ENCODE data around the gene MOSPD2. TPM values are rescaled to one million over a fixed set of nuclear protein-coding genes. Genes with fewer than 3 reads are reported as not detected.

MOSPD2 gene
- total RNA-seq = 1 to 10 TPM; 9.1 to 9.6 TPM

DNA sequence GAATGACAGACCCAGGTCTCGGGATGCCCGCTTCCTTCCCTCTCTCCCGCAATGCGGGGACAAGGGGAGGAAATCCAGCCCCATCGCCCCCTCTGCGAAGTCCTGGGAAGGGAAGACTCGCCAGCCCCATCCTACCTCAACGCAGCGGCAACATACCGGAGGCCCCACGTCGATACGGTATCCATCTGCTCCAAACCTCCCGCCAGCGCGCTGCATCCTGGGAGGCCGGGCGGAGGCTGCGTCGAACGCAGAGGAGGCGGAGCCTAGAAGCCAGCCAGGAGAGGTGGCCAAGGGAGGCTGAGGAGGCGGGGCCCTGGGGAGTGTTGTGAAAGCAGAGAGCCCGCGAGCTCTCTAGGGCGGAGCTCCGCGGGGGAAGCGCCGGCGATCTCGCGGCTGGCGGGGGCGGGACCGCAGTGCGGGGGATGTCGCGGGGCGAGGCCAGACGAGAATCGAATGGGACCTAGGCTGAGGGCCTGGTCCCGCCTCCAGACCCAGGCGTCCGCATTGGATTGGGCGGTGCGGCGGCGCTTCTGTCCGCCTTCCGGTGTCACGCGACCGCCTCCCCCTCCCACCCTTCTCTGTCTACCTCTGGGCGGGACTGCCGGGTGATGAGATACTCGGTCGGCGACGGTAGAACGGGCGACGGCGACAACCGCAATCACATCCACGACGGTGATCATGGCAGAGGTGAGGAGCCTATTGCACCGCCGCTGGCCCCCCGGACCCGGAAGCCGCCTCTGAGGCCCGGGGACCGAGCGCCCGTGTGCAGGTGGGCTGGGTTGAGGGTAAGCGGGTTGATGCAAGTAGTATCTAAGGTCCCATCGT, at the start of gene MOSPD2, which contains the start of gene FANCB:
Gene MOSPD2, plus strand, starts transcription at position 571 of the 825 bp plus-strand sequence. Its CDS starts 108 bp downstream, at position 679.
Gene FANCB, minus strand, starts transcription at position 219 of the 825 bp plus-strand sequence. CDS start 7,559 bp downstream, outside the sequence.
- Mint-ChIP-seq H3K9me3 (no peaks in the 10 kb centered on the region), H3K4me1 (peaks cover 6% of the 10 kb centered on the region), H3K27me3 (no peaks in the 10 kb centered on the region), H3K27ac (peak within 1 kb of the TSS; percentile 82), H3K36me3 (peaks cover 17% of the 10 kb centered on the region), H3K4me3 (peak within 1 kb of the TSS; percentile 83)
- DNase-seq = peak; percentile 93

- Mint-ChIP-seq H3K9me3 (peaks cover 2% of the 10 kb centered on the region), H3K27ac (no peak overlapping the region), H3K4me1 (no peaks in the 10 kb centered on the region), H3K27me3 (peaks cover 14% of the 10 kb centered on the region), H3K36me3 (peaks cover 3% of the 10 kb centered on the region), H3K4me3 (no peak overlapping the region)
- no peak for DNase-seq
Observed at GRCh38 chrX:14825851-14826250, 47.4 kb upstream of the MOSPD2 start.

GRCh38 chrX:14826319-14826718, 46.9 kb upstream of the MOSPD2 start:
- Mint-ChIP-seq H3K4me1 (no peaks in the 10 kb centered on the region), H3K27ac (no peak overlapping the region), H3K27me3 (peaks cover 14% of the 10 kb centered on the region), H3K36me3 (peaks cover 4% of the 10 kb centered on the region), H3K4me3 (no peak overlapping the region), H3K9me3 (peaks cover 2% of the 10 kb centered on the region)
- no peak for DNase-seq

DNA sequence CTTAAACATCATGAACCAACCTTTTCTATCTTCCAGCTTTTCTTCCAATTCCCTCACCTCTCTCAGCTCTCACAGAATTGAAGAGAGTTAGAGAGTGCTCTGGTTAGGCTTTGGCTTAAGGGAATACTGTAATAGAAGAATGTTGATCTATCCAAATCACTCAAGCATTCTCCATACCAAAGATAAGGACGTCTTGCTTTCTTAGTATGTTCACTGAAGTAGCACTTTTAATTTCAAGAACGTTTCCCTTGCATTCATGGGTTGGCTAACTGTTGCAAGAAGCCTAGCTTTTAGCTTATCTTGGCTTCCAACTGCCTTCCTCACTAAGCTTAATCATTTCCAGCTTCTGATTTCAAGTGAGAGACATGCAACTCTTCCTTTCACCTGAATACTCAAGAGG, 43.6 kb upstream of the MOSPD2 start:
- peaks cover 19% of the 10 kb centered on the region for H3K36me3 Mint-ChIP-seq
- no peak overlapping the region for H3K4me3 Mint-ChIP-seq
- peaks cover 2% of the 10 kb centered on the region for H3K9me3 Mint-ChIP-seq
- no peak overlapping the region for H3K27ac Mint-ChIP-seq
- H3K4me1 Mint-ChIP-seq = no peaks in the 10 kb centered on the region
- no peak for DNase-seq
- H3K27me3 Mint-ChIP-seq = peaks cover 14% of the 10 kb centered on the region

DNA sequence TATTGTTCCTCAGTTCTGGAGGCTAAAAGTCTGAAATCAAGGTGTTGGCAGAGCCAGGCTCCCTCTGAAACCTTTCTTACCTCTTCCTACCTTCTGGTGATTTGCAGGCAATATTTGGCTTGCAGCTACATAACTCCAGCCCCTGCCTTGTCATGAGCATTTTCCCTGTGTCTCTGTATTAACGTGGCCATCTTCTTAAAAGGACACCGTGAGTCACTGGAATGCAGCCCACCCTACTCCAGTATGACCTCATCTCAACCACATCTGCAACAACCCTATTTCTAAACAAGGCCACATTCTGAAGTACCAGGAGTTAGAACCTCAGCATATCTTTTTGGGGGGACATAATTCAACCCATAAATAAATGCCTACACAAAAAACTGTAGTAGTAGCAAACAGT, 41.1 kb upstream of the MOSPD2 start:
- no peaks in the 10 kb centered on the region for H3K4me1 Mint-ChIP-seq
- H3K27ac Mint-ChIP-seq = no peak overlapping the region
- no peak for DNase-seq
- peaks cover 37% of the 10 kb centered on the region for H3K36me3 Mint-ChIP-seq
- peaks cover 2% of the 10 kb centered on the region for H3K9me3 Mint-ChIP-seq
- no peaks in the 10 kb centered on the region for H3K27me3 Mint-ChIP-seq
- H3K4me3 Mint-ChIP-seq = no peak overlapping the region

- Mint-ChIP-seq H3K27me3 (no peaks in the 10 kb centered on the region), H3K4me3 (no peak overlapping the region), H3K4me1 (no peaks in the 10 kb centered on the region), H3K36me3 (peaks cover 38% of the 10 kb centered on the region), H3K9me3 (peaks cover 2% of the 10 kb centered on the region), H3K27ac (no peak overlapping the region)
- DNase-seq = no peak
Observed at GRCh38 chrX:14832586-14832985, 40.6 kb upstream of the MOSPD2 start.

GRCh38 chrX:14837155-14837554, 36.1 kb upstream of the MOSPD2 start:
- Mint-ChIP-seq H3K27ac (no peak overlapping the region), H3K36me3 (peaks cover 44% of the 10 kb centered on the region), H3K4me3 (no peak overlapping the region), H3K4me1 (no peaks in the 10 kb centered on the region), H3K27me3 (no peaks in the 10 kb centered on the region), H3K9me3 (no peaks in the 10 kb centered on the region)
- DNase-seq = no peak

GRCh38 chrX:14843666-14844065, 29.6 kb upstream of the MOSPD2 start:
- H3K27me3 Mint-ChIP-seq = no peaks in the 10 kb centered on the region
- no peaks in the 10 kb centered on the region for H3K4me1 Mint-ChIP-seq
- H3K9me3 Mint-ChIP-seq = no peaks in the 10 kb centered on the region
- no peak overlapping the region for H3K4me3 Mint-ChIP-seq
- peaks cover 28% of the 10 kb centered on the region for H3K36me3 Mint-ChIP-seq
- DNase-seq = no peak
- H3K27ac Mint-ChIP-seq = no peak overlapping the region

- Mint-ChIP-seq H3K4me1 (peaks cover 2% of the 10 kb centered on the region), H3K36me3 (peaks cover 28% of the 10 kb centered on the region), H3K4me3 (no peak overlapping the region), H3K27me3 (no peaks in the 10 kb centered on the region), H3K9me3 (no peaks in the 10 kb centered on the region), H3K27ac (no peak overlapping the region)
- DNase-seq = no peak
Observed at GRCh38 chrX:14851526-14851925, 21.7 kb upstream of the MOSPD2 start.

- H3K4me3 Mint-ChIP-seq = no peak overlapping the region
- H3K36me3 Mint-ChIP-seq = peaks cover 30% of the 10 kb centered on the region
- peaks cover 4% of the 10 kb centered on the region for H3K9me3 Mint-ChIP-seq
- H3K27me3 Mint-ChIP-seq = no peaks in the 10 kb centered on the region
- H3K4me1 Mint-ChIP-seq = peaks cover 5% of the 10 kb centered on the region
- H3K27ac Mint-ChIP-seq = no peak overlapping the region
- no peak for DNase-seq
Observed at GRCh38 chrX:14864631-14865030, 8.6 kb upstream of the MOSPD2 start.

DNA sequence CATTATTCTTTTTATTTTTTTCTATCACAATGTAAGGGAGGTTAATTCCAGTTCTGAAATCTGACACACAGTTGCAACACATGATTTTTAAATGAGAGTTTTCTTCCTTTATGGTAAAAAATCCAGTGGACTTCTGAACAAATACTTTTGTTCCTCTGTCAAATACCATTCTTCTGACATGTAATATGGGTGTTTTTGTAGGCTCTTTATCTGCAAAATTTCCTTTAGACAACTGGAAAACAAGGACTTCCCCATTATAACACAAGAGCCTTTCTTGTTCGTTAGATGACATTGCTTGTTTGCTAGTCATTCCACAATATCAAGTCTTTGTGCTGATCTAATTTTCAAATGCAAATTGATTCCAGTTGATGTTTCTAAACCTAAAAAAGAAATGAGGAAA, 8.0 kb upstream of the MOSPD2 start:
- peaks cover 5% of the 10 kb centered on the region for H3K4me1 Mint-ChIP-seq
- no peaks in the 10 kb centered on the region for H3K27me3 Mint-ChIP-seq
- no peak for DNase-seq
- H3K9me3 Mint-ChIP-seq = peaks cover 4% of the 10 kb centered on the region
- no peak overlapping the region for H3K4me3 Mint-ChIP-seq
- peaks cover 30% of the 10 kb centered on the region for H3K36me3 Mint-ChIP-seq
- no peak overlapping the region for H3K27ac Mint-ChIP-seq

DNA sequence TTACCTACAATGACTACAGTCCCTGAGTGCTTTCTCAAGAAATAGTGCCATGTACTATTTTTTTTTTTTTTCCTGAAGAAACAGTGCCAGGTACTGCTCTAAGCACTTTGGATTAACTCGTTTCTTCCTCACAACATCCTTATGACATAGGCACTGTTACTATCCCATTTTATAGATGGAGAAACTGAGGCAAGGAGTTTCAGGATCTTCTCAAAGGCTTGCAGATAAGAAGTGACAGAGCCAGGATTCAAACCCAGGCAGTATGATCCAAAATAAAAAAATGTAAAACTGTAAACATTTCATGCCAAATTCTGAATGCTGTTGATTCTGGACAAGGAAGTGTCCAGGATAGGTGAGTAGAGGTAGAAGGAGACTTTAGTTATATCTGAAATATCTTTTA, 1.5 kb upstream of the MOSPD2 start:
- no peak for DNase-seq
- Mint-ChIP-seq H3K4me1 (peaks cover 9% of the 10 kb centered on the region), H3K9me3 (peaks cover 4% of the 10 kb centered on the region), H3K27me3 (no peaks in the 10 kb centered on the region), H3K36me3 (peaks cover 25% of the 10 kb centered on the region), H3K27ac (no peak overlapping the region), H3K4me3 (peak overlapping the region; percentile 78)

DNA sequence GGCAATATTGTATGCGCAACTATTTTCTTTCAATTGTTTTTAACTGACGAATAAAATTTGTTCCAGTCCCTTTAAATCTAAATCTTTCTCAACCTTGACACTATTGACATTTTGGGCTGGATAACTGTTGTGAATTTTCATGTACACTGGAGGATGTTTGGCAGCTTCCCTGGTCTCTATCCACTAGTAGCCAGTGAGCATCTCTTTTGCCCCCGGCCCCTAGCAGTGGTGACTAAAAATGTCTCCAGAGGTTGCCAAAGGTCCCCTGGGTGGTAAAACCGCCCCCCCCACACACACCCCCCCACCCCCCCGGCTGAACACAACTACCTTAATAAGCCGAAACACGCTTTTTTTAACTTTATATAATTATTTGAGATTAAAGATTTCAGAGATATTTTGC, 866 bp upstream of the MOSPD2 start:
- Mint-ChIP-seq H3K27ac (no peak overlapping the region), H3K27me3 (no peaks in the 10 kb centered on the region)

GRCh38 chrX:14873676-14874049, 442 bp downstream of the MOSPD2 start:
- DNase-seq = no peak
- Mint-ChIP-seq H3K4me3 (peak overlapping the region; percentile 83), H3K9me3 (no peaks in the 10 kb centered on the region), H3K27ac (peak overlapping the region; percentile 76), H3K36me3 (peaks cover 14% of the 10 kb centered on the region), H3K4me1 (peaks cover 5% of the 10 kb centered on the region), H3K27me3 (no peaks in the 10 kb centered on the region)

More for the DNA sequence above, 866 bp upstream of the MOSPD2 start:
- Mint-ChIP-seq H3K4me3 (peak overlapping the region; percentile 78), H3K9me3 (peaks cover 4% of the 10 kb centered on the region), H3K36me3 (peaks cover 22% of the 10 kb centered on the region), H3K4me1 (peaks cover 9% of the 10 kb centered on the region)
- DNase-seq = peak; percentile 0

- DNase-seq = no peak
- H3K27ac Mint-ChIP-seq = no peak overlapping the region
- peaks cover 8% of the 10 kb centered on the region for H3K4me1 Mint-ChIP-seq
- H3K36me3 Mint-ChIP-seq = peaks cover 13% of the 10 kb centered on the region
- no peaks in the 10 kb centered on the region for H3K27me3 Mint-ChIP-seq
- no peaks in the 10 kb centered on the region for H3K9me3 Mint-ChIP-seq
- no peak overlapping the region for H3K4me3 Mint-ChIP-seq
Observed at GRCh38 chrX:14875624-14876023, 2.4 kb downstream of the MOSPD2 start.

DNA sequence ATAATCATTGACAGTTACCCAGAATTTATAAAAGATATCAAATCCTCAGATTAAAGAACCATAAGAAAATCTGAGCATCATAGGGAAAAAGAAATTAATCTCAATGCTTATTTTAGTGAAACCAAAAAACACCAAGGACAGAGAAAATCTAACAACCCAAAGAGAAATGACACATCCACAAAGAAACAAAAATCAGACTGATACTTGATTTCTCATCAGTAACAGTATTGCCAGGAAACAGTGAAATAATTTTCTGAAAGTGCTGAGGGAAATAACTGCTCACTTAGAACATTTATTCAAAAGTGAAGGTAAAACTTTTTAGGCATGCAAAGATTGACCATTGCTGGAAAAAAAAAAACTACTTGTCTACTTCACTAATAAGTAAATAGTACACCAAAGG, 10.6 kb downstream of the MOSPD2 start:
- no peak for DNase-seq
- H3K4me3 Mint-ChIP-seq = no peak overlapping the region
- peaks cover 13% of the 10 kb centered on the region for H3K36me3 Mint-ChIP-seq
- peak overlapping the region; percentile 84 for H3K27ac Mint-ChIP-seq
- H3K27me3 Mint-ChIP-seq = no peaks in the 10 kb centered on the region
- H3K4me1 Mint-ChIP-seq = peaks cover 19% of the 10 kb centered on the region
- no peaks in the 10 kb centered on the region for H3K9me3 Mint-ChIP-seq
